ENCODE data around the gene HMG20B.

DNA sequence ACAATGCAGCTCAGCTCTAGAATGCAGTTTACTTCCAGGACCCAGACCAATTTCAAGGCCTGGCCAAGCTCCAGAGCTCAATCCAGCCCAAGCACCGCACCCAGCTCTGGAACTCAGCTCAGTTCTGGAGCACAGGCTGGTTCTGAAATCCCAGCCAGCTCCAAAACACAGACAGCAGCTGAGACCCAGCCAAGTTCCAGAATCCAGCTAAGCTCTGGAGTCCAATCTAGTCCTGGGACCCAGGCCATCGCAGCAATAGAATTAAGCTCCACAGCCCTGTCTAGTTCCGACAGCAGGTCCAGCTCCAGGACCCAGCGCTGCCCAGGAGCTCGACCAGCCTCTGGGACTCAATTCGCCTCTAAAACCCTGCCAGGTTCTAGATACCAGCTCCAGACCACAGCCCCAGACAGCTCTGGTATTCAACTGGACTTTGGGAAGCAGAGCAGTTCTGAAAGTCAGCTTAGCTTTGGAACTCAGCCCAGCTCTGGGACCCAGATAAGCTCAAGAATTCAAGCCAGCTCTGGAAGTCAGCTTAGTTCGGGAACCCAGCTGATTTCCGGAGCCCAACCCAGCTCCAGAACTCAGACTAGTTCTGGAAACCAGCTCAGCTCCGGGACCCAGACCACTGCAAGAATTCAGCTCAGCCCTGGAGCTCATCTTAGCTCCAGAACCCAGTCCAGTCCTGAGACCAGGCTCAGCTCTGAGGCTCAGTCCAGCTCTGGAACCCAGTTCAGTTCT is 19.3 kb downstream of the HMG20B start:
- TF ChIP-seq, protein P1, sequence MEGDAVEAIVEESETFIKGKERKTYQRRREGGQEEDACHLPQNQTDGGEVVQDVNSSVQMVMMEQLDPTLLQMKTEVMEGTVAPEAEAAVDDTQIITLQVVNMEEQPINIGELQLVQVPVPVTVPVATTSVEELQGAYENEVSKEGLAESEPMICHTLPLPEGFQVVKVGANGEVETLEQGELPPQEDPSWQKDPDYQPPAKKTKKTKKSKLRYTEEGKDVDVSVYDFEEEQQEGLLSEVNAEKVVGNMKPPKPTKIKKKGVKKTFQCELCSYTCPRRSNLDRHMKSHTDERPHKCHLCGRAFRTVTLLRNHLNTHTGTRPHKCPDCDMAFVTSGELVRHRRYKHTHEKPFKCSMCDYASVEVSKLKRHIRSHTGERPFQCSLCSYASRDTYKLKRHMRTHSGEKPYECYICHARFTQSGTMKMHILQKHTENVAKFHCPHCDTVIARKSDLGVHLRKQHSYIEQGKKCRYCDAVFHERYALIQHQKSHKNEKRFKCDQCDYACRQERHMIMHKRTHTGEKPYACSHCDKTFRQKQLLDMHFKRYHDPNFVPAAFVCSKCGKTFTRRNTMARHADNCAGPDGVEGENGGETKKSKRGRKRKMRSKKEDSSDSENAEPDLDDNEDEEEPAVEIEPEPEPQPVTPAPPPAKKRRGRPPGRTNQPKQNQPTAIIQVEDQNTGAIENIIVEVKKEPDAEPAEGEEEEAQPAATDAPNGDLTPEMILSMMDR (IDR thresholded peaks at IDR 0.05; ENCODE audit: poor library complexity): no peak
- TF ChIP-seq EZH2 (IDR thresholded peaks at IDR 0.05; ENCODE audit: borderline replicate concordance): no peak
- no peak for TF ChIP-seq EZH2phosphoT487 (IDR thresholded peaks at IDR 0.05; ENCODE audit: low read depth, severe bottlenecking, unreplicated experiment)
